ENCODE measurements around the gene SUCLG1.

Gene SUCLG1

GRCh38 chr2:84375020-84375419 is 84.1 kb downstream of the SUCLG1 start:
- no peak overlapping the region for H3K4me3 ChIP-seq (ENCODE audit: low read length)
- no peak overlapping the region for H3K4me2 ChIP-seq (ENCODE audit: low read length)
- H2AFZ ChIP-seq (ENCODE audit: low read depth, low read length): no peak overlapping the region
- H3K9ac ChIP-seq (ENCODE audit: low read length): no peak overlapping the region
- no peaks in the 10 kb centered on the region for H3K36me3 ChIP-seq (replicated peaks; ENCODE audit: low read depth, low read length)
- no peaks in the 10 kb centered on the region for H3K9me3 ChIP-seq (ENCODE audit: insufficient read depth, low read length)
- H3K79me2 ChIP-seq (ENCODE audit: low read length): no peaks in the 10 kb centered on the region
- no peaks in the 10 kb centered on the region for H3K27me3 ChIP-seq (ENCODE audit: low read depth, low read length)
- no peaks in the 10 kb centered on the region for H3K4me1 ChIP-seq (ENCODE audit: low read length)
- H4K20me1 ChIP-seq (ENCODE audit: insufficient read depth, low read length): no peaks in the 10 kb centered on the region
- no peak overlapping the region for H3K27ac ChIP-seq (ENCODE audit: low read length)
- no peak for TF ChIP-seq EZH2phosphoT487 (IDR thresholded peaks at IDR 0.05; ENCODE audit: low read depth)
- no peak for TF ChIP-seq CTCF (IDR thresholded peaks at IDR 0.05; ENCODE audit: low read depth, low read length)

- no peaks in the 10 kb centered on the region for H3K4me1 ChIP-seq (ENCODE audit: low read length)
- H3K27me3 ChIP-seq (ENCODE audit: low read depth, low read length): no peaks in the 10 kb centered on the region
- no peaks in the 10 kb centered on the region for H3K79me2 ChIP-seq (ENCODE audit: low read length)
- H3K4me3 ChIP-seq (ENCODE audit: low read length): no peak overlapping the region
- H4K20me1 ChIP-seq (ENCODE audit: insufficient read depth, low read length): no peaks in the 10 kb centered on the region
- no peak overlapping the region for H3K27ac ChIP-seq (ENCODE audit: low read length)
- no peak overlapping the region for H3K4me2 ChIP-seq (ENCODE audit: low read length)
- H3K9ac ChIP-seq (ENCODE audit: low read length): no peak overlapping the region
- no peak overlapping the region for H2AFZ ChIP-seq (ENCODE audit: low read depth, low read length)
- no peaks in the 10 kb centered on the region for H3K36me3 ChIP-seq (replicated peaks; ENCODE audit: low read depth, low read length)
- no peaks in the 10 kb centered on the region for H3K9me3 ChIP-seq (ENCODE audit: insufficient read depth, low read length)
- no peak for TF ChIP-seq CTCF (IDR thresholded peaks at IDR 0.05; ENCODE audit: low read depth, low read length)
- TF ChIP-seq EZH2phosphoT487 (IDR thresholded peaks at IDR 0.05; ENCODE audit: low read depth): no peak
Measured at GRCh38 chr2:84373866-84374265, 85.2 kb downstream of the SUCLG1 start.
